H1 (cell line): ENCODE measurements around the gene LIPI.

Experiments
- BRCA1 ChIP-seq: IDR thresholded peaks from 2 replicates; pipeline ENCODE4 v1.6.1; 2012; ENCODE audit warnings: low read depth, low read length, improper control_type of control experiment
- CEBPB ChIP-seq: IDR thresholded peaks from 2 replicates; pipeline ENCODE4 v1.6.1; 2012; ENCODE audit warnings: low read depth, low read length
- POLR2A ChIP-seq, 2 experiments: IDR thresholded peaks; 1 replicate in 1 of 2; 2 replicates in 1 of 2; pipeline ENCODE4 v1.6.1; 2011; ENCODE audit warnings: low read depth in 2 of 2, low read length in 2 of 2, mild to moderate bottlenecking in 2 of 2; ENCODE audit errors: control extremely low read depth in 1 of 2
- RAD21 ChIP-seq, 2 experiments: IDR thresholded peaks in 1 of 2; conservative IDR thresholded peaks in 1 of 2; 2 replicates each; pipeline ENCODE4 v1.6.1; 2011; ENCODE audit warnings: low read depth in 2 of 2, low read length in 2 of 2, improper control_type of control experiment in 1 of 2, inconsistent platforms in 1 of 2, mild to moderate bottlenecking in 1 of 2, moderate library complexity in 1 of 2
- TAF1 ChIP-seq: IDR thresholded peaks from 2 replicates; pipeline ENCODE4 v1.6.1; 2011; ENCODE audit warnings: mild to moderate bottlenecking, low read depth, low read length
- TCF12 ChIP-seq: IDR thresholded peaks from 2 replicates; pipeline ENCODE4 v1.6.1; 2011; ENCODE audit warnings: low read depth, mild to moderate bottlenecking, low read length
- TF ChIP-seq, protein P1 (sequence below), 3 experiments: IDR thresholded peaks; 1 replicate in 2 of 3; 2 replicates in 1 of 3; pipeline versions ENCODE4 v1.5.1 to v1.6.1; 2011; ENCODE audit warnings: low read length in 3 of 3, mild to moderate bottlenecking in 3 of 3, inconsistent platforms in 2 of 3, low read depth in 1 of 3, moderate library complexity in 1 of 3; ENCODE audit not compliant: insufficient read depth in 1 of 3; ENCODE audit errors: control extremely low read depth in 1 of 3

DNA sequence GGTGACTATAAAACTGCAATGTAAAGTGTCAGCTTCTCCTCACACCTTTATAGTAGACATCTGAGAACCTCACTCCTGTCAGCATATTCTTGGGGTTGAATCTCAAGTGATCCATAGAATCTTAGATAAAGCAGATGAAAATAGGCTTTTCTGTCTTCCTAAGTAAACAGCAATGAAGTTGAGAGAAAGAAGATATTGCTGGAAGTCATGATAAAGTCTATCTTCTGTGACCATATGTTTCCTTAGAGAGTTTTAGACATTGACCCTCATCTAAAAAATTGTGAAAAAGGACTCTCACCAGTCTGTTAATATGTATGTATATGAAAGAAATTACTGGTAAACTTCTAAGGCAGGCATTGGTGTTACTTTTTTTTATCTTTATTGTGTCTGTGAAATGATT, 66.8 kb downstream of the LIPI start:
- TF ChIP-seq TAF1 (no peak), POLR2A (IDR thresholded peaks at IDR 0.05; ENCODE audit: control extremely low read depth in 1 of 2, low read depth in 2 of 2, low read length in 2 of 2) (no peak), TCF12 (no peak), BRCA1 (no peak), CEBPB (no peak), RAD21 (IDR thresholded peaks at IDR 0.05 in 1 of 2, conservative IDR thresholded peaks at IDR 0.05 in 1 of 2; ENCODE audit: low read depth in 2 of 2, low read length in 2 of 2) (no peak)
- TF ChIP-seq, protein P1, sequence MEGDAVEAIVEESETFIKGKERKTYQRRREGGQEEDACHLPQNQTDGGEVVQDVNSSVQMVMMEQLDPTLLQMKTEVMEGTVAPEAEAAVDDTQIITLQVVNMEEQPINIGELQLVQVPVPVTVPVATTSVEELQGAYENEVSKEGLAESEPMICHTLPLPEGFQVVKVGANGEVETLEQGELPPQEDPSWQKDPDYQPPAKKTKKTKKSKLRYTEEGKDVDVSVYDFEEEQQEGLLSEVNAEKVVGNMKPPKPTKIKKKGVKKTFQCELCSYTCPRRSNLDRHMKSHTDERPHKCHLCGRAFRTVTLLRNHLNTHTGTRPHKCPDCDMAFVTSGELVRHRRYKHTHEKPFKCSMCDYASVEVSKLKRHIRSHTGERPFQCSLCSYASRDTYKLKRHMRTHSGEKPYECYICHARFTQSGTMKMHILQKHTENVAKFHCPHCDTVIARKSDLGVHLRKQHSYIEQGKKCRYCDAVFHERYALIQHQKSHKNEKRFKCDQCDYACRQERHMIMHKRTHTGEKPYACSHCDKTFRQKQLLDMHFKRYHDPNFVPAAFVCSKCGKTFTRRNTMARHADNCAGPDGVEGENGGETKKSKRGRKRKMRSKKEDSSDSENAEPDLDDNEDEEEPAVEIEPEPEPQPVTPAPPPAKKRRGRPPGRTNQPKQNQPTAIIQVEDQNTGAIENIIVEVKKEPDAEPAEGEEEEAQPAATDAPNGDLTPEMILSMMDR (IDR thresholded peaks at IDR 0.05; ENCODE audit: control extremely low read depth in 1 of 3, insufficient read depth in 1 of 3, low read depth in 1 of 3, low read length in 3 of 3), result no peak
